Measurements from ENCODE around the gene ST6GALNAC4. TPM values are rescaled to one million over a fixed set of nuclear protein-coding genes. Genes with fewer than 3 reads are reported as not detected.

Gene ST6GALNAC4
- total RNA-seq, 2 experiments from 2014 or later: 118 to 180 TPM

- Histone ChIP-seq H3K36me3 (ENCODE audit: insufficient read depth, low read length) (no peaks in the 10 kb centered on the region), H3K9me2 (ENCODE audit: insufficient read depth, low read length) (no peaks in the 10 kb centered on the region), H3K27ac (ENCODE audit: low read depth, low read length, poor library complexity, severe bottlenecking) (no peak overlapping the region), H3K4me2 (ENCODE audit: low read length) (no peak overlapping the region), H4K20me1 (ENCODE audit: insufficient read depth, low read length) (no peaks in the 10 kb centered on the region), H3K4me1 (ENCODE audit: insufficient read depth, low read length, poor library complexity, severe bottlenecking) (peaks cover 37% of the 10 kb centered on the region), H2AFZ (ENCODE audit: low read length) (no peak overlapping the region), H3K79me2 (ENCODE audit: insufficient read depth, low read depth, low read length) (no peaks in the 10 kb centered on the region), H3K9me3 (ENCODE audit: low read length) (no peaks in the 10 kb centered on the region), H3K4me3 (ENCODE audit: low read depth, low read length, poor library complexity, severe bottlenecking) (no peak overlapping the region)
- no peak for TF ChIP-seq EZH2phosphoT487 (IDR thresholded peaks at IDR 0.05; ENCODE audit: borderline replicate concordance, low read depth, low read length)
- TF ChIP-seq, protein P1, sequence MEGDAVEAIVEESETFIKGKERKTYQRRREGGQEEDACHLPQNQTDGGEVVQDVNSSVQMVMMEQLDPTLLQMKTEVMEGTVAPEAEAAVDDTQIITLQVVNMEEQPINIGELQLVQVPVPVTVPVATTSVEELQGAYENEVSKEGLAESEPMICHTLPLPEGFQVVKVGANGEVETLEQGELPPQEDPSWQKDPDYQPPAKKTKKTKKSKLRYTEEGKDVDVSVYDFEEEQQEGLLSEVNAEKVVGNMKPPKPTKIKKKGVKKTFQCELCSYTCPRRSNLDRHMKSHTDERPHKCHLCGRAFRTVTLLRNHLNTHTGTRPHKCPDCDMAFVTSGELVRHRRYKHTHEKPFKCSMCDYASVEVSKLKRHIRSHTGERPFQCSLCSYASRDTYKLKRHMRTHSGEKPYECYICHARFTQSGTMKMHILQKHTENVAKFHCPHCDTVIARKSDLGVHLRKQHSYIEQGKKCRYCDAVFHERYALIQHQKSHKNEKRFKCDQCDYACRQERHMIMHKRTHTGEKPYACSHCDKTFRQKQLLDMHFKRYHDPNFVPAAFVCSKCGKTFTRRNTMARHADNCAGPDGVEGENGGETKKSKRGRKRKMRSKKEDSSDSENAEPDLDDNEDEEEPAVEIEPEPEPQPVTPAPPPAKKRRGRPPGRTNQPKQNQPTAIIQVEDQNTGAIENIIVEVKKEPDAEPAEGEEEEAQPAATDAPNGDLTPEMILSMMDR (conservative IDR thresholded peaks at IDR 0.05; ENCODE audit: low read length): no peak
- POLR2A ChIA-PET: interaction anchor here (0.6 kb wide), 1 partner anchor 65 kb away, joined by 3 read pairs; no protein-coding TSS in a partner anchor
- CTCF ChIA-PET (ENCODE audit: unreplicated experiment): no interaction called here
- intact Hi-C loops (cut with micrococcal nuclease; ENCODE audit: unreplicated experiment): loop anchor here (10.0 kb wide), 1 partner anchor 373 kb away; no protein-coding TSS in a partner anchor
- no TSS peak for BruUV-seq (replicated peaks)
- DNase-seq (ENCODE audit: low spot score): no peak
Measured at GRCh38 chr9:127878001-127878651, 38.7 kb downstream of the ST6GALNAC4 start.

DNA sequence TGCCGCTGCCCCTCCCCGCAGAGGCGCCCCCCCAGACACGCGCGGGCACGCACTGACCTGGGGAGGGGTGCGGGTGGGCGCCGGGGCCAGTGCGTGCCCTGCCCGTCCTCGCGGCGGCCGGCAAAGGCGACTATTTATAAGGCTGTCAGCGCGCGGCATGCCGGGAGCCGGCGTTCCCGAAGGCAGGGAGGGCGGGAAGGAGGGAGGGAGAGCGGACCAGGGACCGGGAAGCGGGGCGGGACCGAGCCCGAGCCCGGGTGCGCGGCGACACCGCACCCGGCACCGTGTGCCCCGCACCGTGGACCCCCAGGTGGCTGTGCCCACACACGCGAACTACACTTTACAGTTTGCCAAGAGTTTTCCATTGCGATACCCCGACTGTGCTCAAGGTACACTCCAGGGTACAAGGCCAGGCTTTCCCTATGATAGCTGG, 39.3 kb downstream of the ST6GALNAC4 start, which contains the start of gene AK1:
Gene AK1 (minus strand): TSS at position 110 of the 433 bp plus-strand sequence. CDS start 3,058 bp downstream, outside the sequence.
- no peak for TF ChIP-seq EZH2phosphoT487 (IDR thresholded peaks at IDR 0.05; ENCODE audit: borderline replicate concordance, low read depth, low read length)
- TF ChIP-seq, protein P1 (conservative IDR thresholded peaks at IDR 0.05; ENCODE audit: low read length): no peak
- H3K9me3 ChIP-seq (ENCODE audit: low read length): no peaks in the 10 kb centered on the region
- BruUV-seq (replicated peaks): no TSS peak
- H2AFZ ChIP-seq (ENCODE audit: low read length): no peak within 1 kb of the TSS
- CTCF ChIA-PET (ENCODE audit: unreplicated experiment): no interaction called here
- no peak within 1 kb of the TSS for H3K27ac ChIP-seq (ENCODE audit: low read depth, low read length, poor library complexity, severe bottlenecking)
- no peaks in the 10 kb centered on the region for H3K79me2 ChIP-seq (ENCODE audit: insufficient read depth, low read depth, low read length)
- POLR2A ChIA-PET: no interaction called here
- no peak for DNase-seq (ENCODE audit: low spot score)
- no peaks in the 10 kb centered on the region for H3K9me2 ChIP-seq (ENCODE audit: insufficient read depth, low read length)
- no peaks in the 10 kb centered on the region for H4K20me1 ChIP-seq (ENCODE audit: insufficient read depth, low read length)
- intact Hi-C loops (cut with micrococcal nuclease; ENCODE audit: unreplicated experiment): loop anchor here (10.0 kb wide), 1 partner anchor 373 kb away; no protein-coding TSS in a partner anchor
- H3K4me3 ChIP-seq (ENCODE audit: low read depth, low read length, poor library complexity, severe bottlenecking): no peak within 1 kb of the TSS
- no peak within 1 kb of the TSS for H3K4me2 ChIP-seq (ENCODE audit: low read length)
- no peaks in the 10 kb centered on the region for H3K36me3 ChIP-seq (ENCODE audit: insufficient read depth, low read length)
- H3K4me1 ChIP-seq (ENCODE audit: insufficient read depth, low read length, poor library complexity, severe bottlenecking): peaks cover 32% of the 10 kb centered on the region

Measured in OCI-LY7 (cell line).